HFF-Myc (cell line): Measurements from ENCODE around the gene KIF19.

Experiments
- DNase-seq: peaks from one replicate; pipeline ENCODE4 v3.0.0-alpha.2; 2011; ENCODE audit warnings: low read depth; ENCODE audit errors: extremely low read depth
- H3K4me3 ChIP-seq: replicated peaks from 2 replicates; pipeline ENCODE4 v1.5.1; 2011; ENCODE audit warnings: low read depth, mild to moderate bottlenecking, control low read depth, low read length
- CTCF ChIP-seq: IDR thresholded peaks from 2 replicates; pipeline ENCODE4 v1.5.1; 2012; ENCODE audit warnings: mild to moderate bottlenecking, low read depth, low read length, control low read depth; ENCODE audit errors: missing control alignments

The KIF19 gene

GRCh38 chr17:74283371-74283673 is 42.7 kb upstream of the KIF19 start:
- TF ChIP-seq CTCF = no peak
- no peak overlapping the region for H3K4me3 ChIP-seq
- DNase-seq = no peak

- no peak for DNase-seq
- no peak for TF ChIP-seq CTCF
- no peak overlapping the region for H3K4me3 ChIP-seq
Measured at GRCh38 chr17:74287031-74287602, 38.9 kb upstream of the KIF19 start.

GRCh38 chr17:74288785-74289184 is 37.2 kb upstream of the KIF19 start:
- H3K4me3 ChIP-seq = no peak overlapping the region
- no peak for DNase-seq
- TF ChIP-seq CTCF = no peak

- H3K4me3 ChIP-seq = no peak overlapping the region
- no peak for DNase-seq
- TF ChIP-seq CTCF = no peak
Measured at GRCh38 chr17:74289688-74290087, 36.3 kb upstream of the KIF19 start.

- no peak overlapping the region for H3K4me3 ChIP-seq
- no peak for DNase-seq
- TF ChIP-seq CTCF = no peak
Measured at GRCh38 chr17:74290340-74290739, 35.7 kb upstream of the KIF19 start.

GRCh38 chr17:74292495-74292894 is 33.5 kb upstream of the KIF19 start:
- no peak overlapping the region for H3K4me3 ChIP-seq
- no peak for TF ChIP-seq CTCF
- no peak for DNase-seq
